K562 (cell line): Measurements from ENCODE around the gene APBA2.

ENCODE experiments used
- BHLHE40 ChIP-seq: IDR thresholded peaks from 2 replicates; pipeline ENCODE4 v1.6.1; 2011; ENCODE audit warnings: low read length, improper control_type of control experiment
- JUNB ChIP-seq: fragments of 450-650 bp; formaldehyde crosslinking; conservative IDR thresholded peaks from 2 replicates; pipeline ENCODE4 v1.4.0; 2020; ENCODE audit warnings: mild to moderate bottlenecking
- SMC3 ChIP-seq: conservative IDR thresholded peaks from 2 replicates; pipeline ENCODE4 v1.6.1; 2011; ENCODE audit warnings: low read depth, low read length, improper control_type of control experiment; ENCODE audit not compliant: insufficient read depth
- TRIM28 ChIP-seq: fragments of 450-650 bp; IDR thresholded peaks from 2 replicates; pipeline ENCODE4 v1.6.1; 2017
- YY1 ChIP-seq, 3 experiments: IDR thresholded peaks; 2 replicates each; pipeline ENCODE4 v1.6.1; 2011; ENCODE audit warnings: low read length in 2 of 3, mild to moderate bottlenecking in 2 of 3, moderate library complexity in 2 of 3, borderline replicate concordance in 1 of 3, control low read depth in 1 of 3, low read depth in 1 of 3; ENCODE audit not compliant: insufficient read depth in 3 of 3, insufficient replicate concordance in 2 of 3, control insufficient read depth in 1 of 3, insufficient read length in 1 of 3; ENCODE audit errors: extremely low read depth in 1 of 3

DNA sequence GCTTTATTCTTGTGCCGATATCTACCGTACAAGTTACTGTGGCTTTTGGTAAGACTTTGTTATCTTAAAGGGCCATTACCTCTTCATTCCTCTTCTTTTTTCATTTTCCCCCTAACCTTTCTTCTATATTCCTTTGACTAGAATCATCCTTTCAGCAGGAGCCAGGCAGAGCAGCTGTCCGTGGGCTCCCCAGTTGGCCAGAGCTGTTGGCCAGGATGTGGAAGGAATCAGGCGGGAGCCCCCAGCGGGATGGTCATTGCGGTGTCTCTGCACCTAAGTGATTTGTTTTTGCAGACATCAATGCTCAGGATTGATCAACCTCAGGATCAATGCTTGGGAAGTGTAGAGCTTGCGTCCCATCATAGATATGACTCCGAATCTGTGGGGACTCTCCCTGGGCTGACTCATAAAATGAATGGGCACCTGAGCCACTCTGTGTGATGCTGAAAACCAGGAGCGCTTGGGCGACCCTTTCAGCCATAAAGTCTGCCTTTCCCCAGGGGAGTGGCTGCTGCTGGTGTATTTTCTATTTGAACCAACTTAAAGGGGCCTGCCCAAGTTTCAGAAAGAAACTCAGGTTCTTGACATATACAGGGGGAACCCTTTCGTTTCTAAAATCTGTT is 21.7 kb downstream of the APBA2 start:
- TF ChIP-seq JUNB (CRISPR knock-in tag) (no peak), BHLHE40 (no peak), TRIM28 (no peak), SMC3 (no peak), YY1 (IDR thresholded peaks at IDR 0.05; ENCODE audit: borderline replicate concordance in 1 of 3, control insufficient read depth in 1 of 3, extremely low read depth in 1 of 3, insufficient read depth in 3 of 3, insufficient read length in 1 of 3, insufficient replicate concordance in 2 of 3, low read depth in 1 of 3, low read length in 2 of 3) (no peak)
